HCT116 (cell line): Measurements from ENCODE around the gene SIL1. TPM values are rescaled to one million over a fixed set of nuclear protein-coding genes. Genes with fewer than 3 reads are reported as not detected.
A peak's percentile ranks its signal among the peaks of the same experiment; 100 is the strongest.

Experiments used
- ATAC-seq: fragments of 200-7000 bp; cut with Tn5 transposase; 2 replicates; pipeline ENCODE4 v1.9.1; 2020; ENCODE audit warnings: mild to moderate bottlenecking, moderate library complexity
- BruUV-seq: library from RNA; stranded (reverse); fragments of 400-500 nt; replicated peaks from 2 replicates; lab custom pipeline; 2021; lab: Mats Ljungman, UMichigan
- CTCF ChIA-PET: fragments of 300-600 bp; sonication (Branson Sonifier 250); formaldehyde crosslinking; loops from one replicate; lab custom pipeline; 2021; ENCODE audit warnings: antibody characterized with exemption; lab: Charles Lee
- POLR2A ChIA-PET: fragments of 300-600, 350-600 bp; sonication (Branson Sonifier 250); formaldehyde crosslinking; loops from one replicate; lab custom pipeline; 2021; ENCODE audit warnings: antibody characterized with exemption; lab: Charles Lee
- RAD21 ChIA-PET, 2 experiments: fragments of 300-600 bp; sonication (Branson Sonifier 250); formaldehyde crosslinking; loops; one replicate each; lab custom pipeline; 2023; ENCODE audit warnings: low total read pairs in 2 of 2; ENCODE audit not compliant: uncharacterized antibody in 2 of 2, unreplicated experiment in 2 of 2, low non-redundant PET in 1 of 2; lab: Charles Lee
- DNase-seq: peaks from one replicate; pipeline ENCODE4 v3.0.0-alpha.2; 2010; ENCODE audit warnings: low read depth, low spot score
- H2AFZ ChIP-seq: fragments of 200-600 bp; shearing (Covaris generic), sonication (generic); 2 replicates; pipeline ENCODE4 v1.6.1; 2017; ENCODE audit warnings: low read depth, mixed run types, mixed read lengths, antibody characterized with exemption, low read length; ENCODE audit not compliant: poor library complexity, severe bottlenecking
- H3K27ac ChIP-seq: 2 replicates; pipeline ENCODE4 v1.5.1; 2012; ENCODE audit warnings: low read depth, low read length
- H3K27me3 ChIP-seq: fragments of 200-600 bp; sonication (generic); 2 replicates; pipeline ENCODE4 v1.6.1; 2016; ENCODE audit warnings: mixed run types, low read length, mixed read lengths; ENCODE audit not compliant: insufficient read depth
- H3K36me3 ChIP-seq, 2 experiments: fragments of 200-500 bp in 1 of 2; fragments of 200-600 bp in 1 of 2; sonication (Bioruptor generic) in 1 of 2; sonication (generic) in 1 of 2; 2 replicates each; pipeline versions ENCODE4 v1.5.1 to v1.6.1; 2014 to 2016; ENCODE audit warnings: low read length in 2 of 2, inconsistent platforms in 1 of 2, mixed read lengths in 1 of 2, mixed run types in 1 of 2; ENCODE audit not compliant: insufficient read depth in 2 of 2, control insufficient read depth in 1 of 2
- H3K4me1 ChIP-seq, 2 experiments: fragments of 200-600 bp in 1 of 2; sonication (generic) in 1 of 2; 2 replicates each; pipeline versions ENCODE4 v1.5.1 to v1.6.1; 2012 to 2017; ENCODE audit warnings: low read length in 2 of 2, inconsistent platforms in 1 of 2, mild to moderate bottlenecking in 1 of 2, mixed read lengths in 1 of 2, mixed run types in 1 of 2, moderate library complexity in 1 of 2; ENCODE audit not compliant: insufficient read depth in 2 of 2, control insufficient read depth in 1 of 2
- H3K4me2 ChIP-seq: fragments of 200-600 bp; sonication (generic); 2 replicates; pipeline ENCODE4 v1.6.1; 2017; ENCODE audit warnings: mixed run types, low read length, mixed read lengths
- H3K4me3 ChIP-seq, 2 experiments: fragments of 200-600 bp in 1 of 2; sonication (generic) in 1 of 2; replicated peaks in 1 of 2; 2 replicates each; pipeline ENCODE4 v1.5.1; 2011 to 2016; ENCODE audit warnings: low read length in 2 of 2, control low read depth in 1 of 2, low read depth in 1 of 2, mild to moderate bottlenecking in 1 of 2, mixed read lengths in 1 of 2, mixed run types in 1 of 2
- H3K79me2 ChIP-seq: fragments of 200-600 bp; sonication (generic); 2 replicates; pipeline ENCODE4 v1.6.1; 2017; ENCODE audit warnings: mild to moderate bottlenecking, mixed run types, low read length, moderate library complexity, mixed read lengths; ENCODE audit not compliant: insufficient read depth
- H3K9ac ChIP-seq: fragments of 200-600 bp; sonication (generic); 2 replicates; pipeline ENCODE4 v1.6.1; 2016; ENCODE audit warnings: low read length, mixed read lengths
- H3K9me2 ChIP-seq: fragments of 200-600 bp; sonication (generic), shearing (Covaris generic); 2 replicates; pipeline ENCODE4 v1.6.1; 2017; ENCODE audit warnings: mixed run types, mild to moderate bottlenecking, moderate library complexity; ENCODE audit not compliant: insufficient read depth
- H3K9me3 ChIP-seq, 2 experiments: fragments of 200-500 bp in 1 of 2; fragments of 200-600 bp in 1 of 2; sonication (Bioruptor generic) in 1 of 2; sonication (generic) in 1 of 2; 2 replicates each; pipeline ENCODE4 v1.6.1; 2014 to 2017; ENCODE audit warnings: low read length in 2 of 2, mixed read lengths in 2 of 2, inconsistent platforms in 1 of 2, low read depth in 1 of 2, mild to moderate bottlenecking in 1 of 2, mixed run types in 1 of 2, moderate library complexity in 1 of 2; ENCODE audit not compliant: control insufficient read depth in 1 of 2, insufficient read depth in 1 of 2
- H4K20me1 ChIP-seq: fragments of 200-600 bp; sonication (generic), shearing (Covaris generic); 2 replicates; pipeline ENCODE4 v1.6.1; 2017; ENCODE audit warnings: mixed run types, mild to moderate bottlenecking, moderate library complexity; ENCODE audit not compliant: insufficient read depth
- CBX3 ChIP-seq: IDR thresholded peaks from 2 replicates; pipeline ENCODE4 v1.6.1; 2012; ENCODE audit warnings: low read depth
- RAD21 ChIP-seq: IDR thresholded peaks from 2 replicates; pipeline ENCODE4 v1.6.1; 2012; ENCODE audit warnings: low read depth, mild to moderate bottlenecking
- SIN3A ChIP-seq: IDR thresholded peaks from 2 replicates; pipeline ENCODE4 v1.6.1; 2012; ENCODE audit warnings: low read depth
- SRF ChIP-seq: IDR thresholded peaks from 2 replicates; pipeline ENCODE4 v1.6.1; 2012; ENCODE audit warnings: low read depth
- intact Hi-C: fragments of 100-400 bp; cut with micrococcal nuclease; formaldehyde crosslinking; loops from 2 replicates; pipeline ENCODE4 v1.10.0; 2022
- total RNA-seq: library from RNA; stranded (reverse); gene quantifications from one replicate; pipeline ENCODE4 v1.2.1, GENCODE V29; 2021; ENCODE audit not compliant: unreplicated experiment
- TF ChIP-seq, protein P1 (sequence below), 3 experiments: fragments of 200-600 bp in 1 of 3; sonication (generic) in 1 of 3; IDR thresholded peaks in 2 of 3; conservative IDR thresholded peaks in 1 of 3; 2 replicates each; pipeline ENCODE4 v1.5.1; 2012 to 2017; ENCODE audit warnings: low read depth in 2 of 3, low read length in 2 of 3, antibody characterized with exemption in 1 of 3, borderline replicate concordance in 1 of 3, control low read depth in 1 of 3, mild to moderate bottlenecking in 1 of 3, mixed read lengths in 1 of 3, mixed run types in 1 of 3, moderate library complexity in 1 of 3; ENCODE audit not compliant: insufficient read depth in 1 of 3

SIL1 gene
- total RNA-seq, 1 experiment from 2014 or later, result 34.0 TPM

GRCh38 chr5:139245637-139246339 lies 47.6 kb upstream of the SIL1 start:
- no peak overlapping the region for H3K9ac ChIP-seq
- peak; percentile 43 for ATAC-seq

DNA sequence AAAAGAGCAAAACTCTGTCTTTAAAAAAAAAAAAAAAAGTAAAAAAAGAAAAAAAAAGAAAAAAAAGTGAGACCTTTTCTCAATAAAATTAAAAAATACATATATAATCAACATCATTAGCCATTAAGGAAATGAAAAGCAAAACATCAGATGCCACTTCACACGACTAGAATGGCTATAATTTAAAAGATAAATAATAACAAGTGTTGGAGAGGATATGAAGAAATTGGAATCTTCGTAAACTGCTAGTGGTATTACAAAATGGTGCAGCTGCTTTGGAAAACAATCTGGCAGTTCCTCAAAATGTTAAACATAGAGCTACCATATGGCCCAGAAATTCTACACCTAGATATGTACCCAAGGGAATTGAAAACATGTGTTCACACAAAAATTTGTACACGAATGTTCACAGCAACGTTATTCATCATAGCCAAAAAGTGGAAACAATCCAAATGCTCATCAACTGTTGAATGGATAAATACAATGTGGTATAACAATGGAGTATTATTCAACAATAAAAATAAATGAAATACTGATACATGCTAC lies 45.3 kb upstream of the SIL1 start:
- intact Hi-C loops, result no loop called here
- no peaks in the 10 kb centered on the region for H3K79me2 ChIP-seq
- DNase-seq (no peak), ATAC-seq (no peak)
- no peak overlapping the region for H3K4me3 ChIP-seq
- H3K9me2 ChIP-seq, result no peaks in the 10 kb centered on the region
- no peaks in the 10 kb centered on the region for H3K27me3 ChIP-seq
- RAD21 ChIA-PET, result no interaction called here
- TF ChIP-seq CBX3 (no peak), SRF (no peak)
- no peak overlapping the region for H3K9ac ChIP-seq
- POLR2A ChIA-PET, result no interaction called here
- no peak overlapping the region for H3K27ac ChIP-seq
- CTCF ChIA-PET, result no interaction called here
- H3K9me3 ChIP-seq, result no peaks in the 10 kb centered on the region
- BruUV-seq, result no TSS peak
- H3K4me1 ChIP-seq, result peaks cover 13 to 14% of the 10 kb centered on the region in 2 experiments
- H2AFZ ChIP-seq, result no peak overlapping the region
- H4K20me1 ChIP-seq, result no peaks in the 10 kb centered on the region
- H3K4me2 ChIP-seq, result no peak overlapping the region
- no peaks in the 10 kb centered on the region for H3K36me3 ChIP-seq

More at GRCh38 chr5:139245637-139246339, 47.6 kb upstream of the SIL1 start:
- TF ChIP-seq SIN3A (no peak), RAD21 (peak; percentile 25; the same call in 1 of the 2 replicates)
- TF ChIP-seq, protein P1, sequence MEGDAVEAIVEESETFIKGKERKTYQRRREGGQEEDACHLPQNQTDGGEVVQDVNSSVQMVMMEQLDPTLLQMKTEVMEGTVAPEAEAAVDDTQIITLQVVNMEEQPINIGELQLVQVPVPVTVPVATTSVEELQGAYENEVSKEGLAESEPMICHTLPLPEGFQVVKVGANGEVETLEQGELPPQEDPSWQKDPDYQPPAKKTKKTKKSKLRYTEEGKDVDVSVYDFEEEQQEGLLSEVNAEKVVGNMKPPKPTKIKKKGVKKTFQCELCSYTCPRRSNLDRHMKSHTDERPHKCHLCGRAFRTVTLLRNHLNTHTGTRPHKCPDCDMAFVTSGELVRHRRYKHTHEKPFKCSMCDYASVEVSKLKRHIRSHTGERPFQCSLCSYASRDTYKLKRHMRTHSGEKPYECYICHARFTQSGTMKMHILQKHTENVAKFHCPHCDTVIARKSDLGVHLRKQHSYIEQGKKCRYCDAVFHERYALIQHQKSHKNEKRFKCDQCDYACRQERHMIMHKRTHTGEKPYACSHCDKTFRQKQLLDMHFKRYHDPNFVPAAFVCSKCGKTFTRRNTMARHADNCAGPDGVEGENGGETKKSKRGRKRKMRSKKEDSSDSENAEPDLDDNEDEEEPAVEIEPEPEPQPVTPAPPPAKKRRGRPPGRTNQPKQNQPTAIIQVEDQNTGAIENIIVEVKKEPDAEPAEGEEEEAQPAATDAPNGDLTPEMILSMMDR (IDR thresholded peaks at IDR 0.05 in 2 of 3, conservative IDR thresholded peaks at IDR 0.05 in 1 of 3; ENCODE audit: borderline replicate concordance in 1 of 3, insufficient read depth in 1 of 3, low read depth in 2 of 3, low read length in 2 of 3), result no peak
- Histone ChIP-seq H3K36me3 (no peaks in the 10 kb centered on the region), H2AFZ (peak overlapping the region; percentile 8), H3K79me2 (no peaks in the 10 kb centered on the region), H3K9me2 (no peaks in the 10 kb centered on the region), H3K27me3 (no peaks in the 10 kb centered on the region), H3K27ac (no peak overlapping the region), H3K4me2 (peak overlapping the region; percentile 66), H4K20me1 (no peaks in the 10 kb centered on the region), H3K4me3 (peak overlapping the region in 1 of 2 experiments; percentile 27; a peak in 2 of 4 replicates), H3K4me1 (peaks cover 13 to 14% of the 10 kb centered on the region in 2 experiments), H3K9me3 (no peaks in the 10 kb centered on the region)
- CTCF ChIA-PET, result interaction anchor here (1.0 to 1.6 kb wide), 2 partner anchors 9 to 108 kb away, joined by 3 to 4 read pairs; no protein-coding TSS in a partner anchor
- DNase-seq, result no peak
- intact Hi-C loops, result no loop called here
- RAD21 ChIA-PET, result no interaction called here
- TSS peak; percentile 42 for BruUV-seq
- POLR2A ChIA-PET, result no interaction called here
